NCI-H2227 (cell line): ENCODE measurements around the gene MREG.
"Not testable (repeated sequence)": the region's sequence is repeated elsewhere in the genome, so short reads cannot be mapped to it uniquely, and the experiment has no call there.

Experiments
- DNase-seq: peaks from one replicate; lab custom pipeline; 2025; ENCODE audit not compliant: unreplicated experiment; lab: John Stamatoyannopoulos, UW

MREG gene

DNA sequence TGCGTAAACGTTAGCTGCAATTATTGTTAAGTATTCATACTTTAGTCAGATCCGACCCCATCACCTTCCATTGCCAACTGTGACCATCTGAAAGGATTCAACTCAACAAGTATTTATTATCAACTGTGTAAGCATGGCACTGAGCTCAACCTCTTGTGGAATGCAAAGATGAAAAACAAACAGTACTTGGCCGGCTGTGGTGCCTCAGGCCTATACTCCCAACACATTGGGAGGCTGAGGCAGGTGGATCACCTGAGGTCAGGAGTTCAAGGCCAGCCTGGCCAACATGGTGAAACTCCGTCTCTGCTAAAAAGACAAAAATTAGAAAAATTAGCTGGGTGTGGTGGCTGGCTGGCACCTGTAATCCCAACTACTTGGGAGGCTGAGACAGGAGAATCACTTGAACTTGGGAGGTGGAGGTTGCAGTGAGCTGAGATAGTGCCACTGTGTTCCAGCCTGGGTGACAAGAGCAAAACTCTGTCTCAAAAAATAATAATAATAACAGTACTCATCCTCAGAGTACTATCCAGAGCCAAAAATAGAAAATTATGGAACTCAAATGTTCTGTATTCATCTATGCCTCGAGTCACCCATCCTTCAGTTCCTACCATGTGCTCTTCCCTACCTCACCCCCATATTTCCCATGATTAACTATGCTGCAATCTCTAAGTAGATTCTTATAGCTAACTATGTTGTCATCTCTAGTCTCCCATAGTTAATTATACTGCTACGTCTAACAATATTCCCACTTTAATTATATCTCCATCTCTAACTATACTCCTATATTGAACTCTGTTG lies 8.6 kb upstream of the MREG start:
- no peak for DNase-seq

- no peak for DNase-seq
Measured at GRCh38 chr2:216018709-216019108, 5.4 kb upstream of the MREG start.

GRCh38 chr2:216017365-216017764 lies 4.0 kb upstream of the MREG start:
- no peak for DNase-seq

DNA sequence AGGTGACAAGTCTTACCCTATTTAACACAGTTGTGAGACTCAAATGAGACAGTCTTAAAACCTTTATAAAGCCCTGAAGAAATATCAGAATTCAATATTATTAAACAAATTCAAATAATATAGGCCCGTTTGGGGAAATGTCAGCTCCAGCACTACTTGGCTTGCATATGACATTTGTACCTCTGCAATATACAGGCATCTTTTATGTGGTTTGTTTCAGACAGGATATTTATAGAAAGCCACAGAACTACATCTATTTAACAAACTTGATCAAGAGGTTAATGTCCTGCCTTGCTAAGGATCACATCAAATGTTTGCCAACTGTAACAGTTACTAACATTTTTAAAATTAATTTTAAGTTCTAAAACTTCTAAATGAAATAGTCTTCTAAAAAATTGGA lies 3.2 kb upstream of the MREG start:
- DNase-seq: no peak

GRCh38 chr2:216015722-216016464 lies 2.5 kb upstream of the MREG start:
- DNase-seq: no peak

DNA sequence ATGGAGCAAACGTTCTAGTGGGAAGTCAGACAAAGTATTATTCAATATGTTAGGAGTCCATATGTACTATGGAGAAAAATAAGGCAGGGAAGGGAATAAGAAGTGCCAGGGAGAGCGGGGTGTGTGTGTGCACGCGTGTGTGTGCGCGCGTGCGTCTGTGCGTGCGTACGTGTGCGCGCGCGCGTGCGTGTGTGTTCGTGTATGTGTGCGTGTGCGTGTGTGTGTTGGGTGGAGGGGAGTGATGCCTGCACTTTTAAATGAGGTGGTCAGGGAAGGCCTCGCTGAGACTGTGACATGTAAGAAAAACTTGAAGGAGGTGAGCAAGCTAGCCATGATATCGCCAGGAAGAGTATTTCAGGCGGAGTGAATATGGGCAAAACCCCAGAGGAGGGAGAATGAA lies 1.6 kb upstream of the MREG start:
- no peak for DNase-seq

DNA sequence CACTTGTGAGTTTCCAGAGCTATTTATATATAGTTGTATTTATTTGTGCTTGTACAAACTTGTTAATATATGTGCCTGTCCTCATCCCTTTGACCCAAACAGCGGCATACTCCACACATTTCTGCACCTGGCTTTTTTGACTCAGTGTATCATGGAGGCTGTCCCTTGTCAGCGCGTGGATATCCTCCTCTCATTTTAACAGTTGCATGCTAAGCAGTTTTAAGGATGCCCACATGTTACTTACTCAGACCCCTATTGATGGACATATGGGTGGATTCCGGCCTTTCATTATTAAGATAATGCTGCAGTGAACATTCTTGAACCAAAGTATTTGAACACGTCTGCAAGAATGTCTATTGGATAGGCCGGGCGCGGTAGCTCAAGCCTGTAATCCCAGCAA lies 655 bp upstream of the MREG start:
- DNase-seq: no peak

- DNase-seq: no peak
Measured at GRCh38 chr2:216012830-216013079, 596 bp downstream of the MREG start.

GRCh38 chr2:216012133-216012829 lies 1.1 kb downstream of the MREG start:
- peak; percentile 52 for DNase-seq

DNA sequence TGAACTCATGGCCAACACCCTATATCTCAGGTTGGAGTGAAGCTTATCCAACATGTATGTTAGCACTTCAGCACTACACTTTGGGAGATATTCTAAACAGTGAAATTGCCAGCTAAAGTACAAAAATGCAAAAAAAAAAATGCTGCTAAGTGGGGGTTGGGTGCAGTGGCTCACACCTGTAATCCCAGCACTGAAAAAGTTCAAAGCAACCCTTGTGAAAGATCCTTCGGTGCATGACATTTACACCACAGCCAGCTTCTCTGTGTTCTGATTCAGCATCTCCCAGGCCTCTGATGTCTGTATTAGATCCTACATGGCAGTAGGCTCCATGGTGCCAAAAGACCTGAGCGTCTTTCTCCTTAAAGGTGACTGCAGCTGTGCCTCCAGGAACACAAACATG lies 4.1 kb downstream of the MREG start:
- not testable (repeated sequence) for DNase-seq

- DNase-seq: no peak
Measured at GRCh38 chr2:216008387-216008786, 5.0 kb downstream of the MREG start.

GRCh38 chr2:216006164-216006663 lies 7.1 kb downstream of the MREG start:
- no peak for DNase-seq

GRCh38 chr2:216004697-216005283 lies 8.6 kb downstream of the MREG start:
- no peak for DNase-seq

GRCh38 chr2:216003876-216004696 lies 9.3 kb downstream of the MREG start:
- no peak for DNase-seq

GRCh38 chr2:216002693-216003092 lies 10.7 kb downstream of the MREG start:
- DNase-seq: no peak

DNA sequence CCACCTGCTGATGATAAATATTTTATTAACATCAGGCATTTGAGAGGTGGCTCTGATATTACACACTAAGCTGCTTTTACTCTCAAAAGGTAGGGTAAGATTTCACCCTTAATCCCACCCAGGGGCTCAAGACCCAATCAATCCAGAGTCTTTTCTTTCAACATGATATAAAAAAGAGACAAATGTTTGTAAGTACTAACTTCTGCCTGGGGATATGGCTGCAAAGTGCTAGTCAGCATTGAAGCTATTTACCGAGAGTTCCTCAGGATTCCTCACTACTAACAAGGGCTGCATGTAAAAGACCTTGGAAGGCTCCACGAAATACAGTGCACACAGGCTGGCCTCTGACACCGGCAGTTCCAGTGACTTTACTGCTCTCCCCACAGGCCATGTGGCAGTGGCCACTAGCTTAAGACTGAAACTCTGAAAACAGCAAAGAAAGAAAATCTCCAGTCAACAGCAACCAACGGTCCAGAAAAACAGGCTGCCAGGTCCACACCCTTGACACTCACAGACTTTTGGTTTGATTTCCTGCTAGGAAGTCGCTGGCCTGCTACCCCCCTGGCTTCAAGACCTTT lies 11.2 kb downstream of the MREG start:
- DNase-seq: no peak

DNA sequence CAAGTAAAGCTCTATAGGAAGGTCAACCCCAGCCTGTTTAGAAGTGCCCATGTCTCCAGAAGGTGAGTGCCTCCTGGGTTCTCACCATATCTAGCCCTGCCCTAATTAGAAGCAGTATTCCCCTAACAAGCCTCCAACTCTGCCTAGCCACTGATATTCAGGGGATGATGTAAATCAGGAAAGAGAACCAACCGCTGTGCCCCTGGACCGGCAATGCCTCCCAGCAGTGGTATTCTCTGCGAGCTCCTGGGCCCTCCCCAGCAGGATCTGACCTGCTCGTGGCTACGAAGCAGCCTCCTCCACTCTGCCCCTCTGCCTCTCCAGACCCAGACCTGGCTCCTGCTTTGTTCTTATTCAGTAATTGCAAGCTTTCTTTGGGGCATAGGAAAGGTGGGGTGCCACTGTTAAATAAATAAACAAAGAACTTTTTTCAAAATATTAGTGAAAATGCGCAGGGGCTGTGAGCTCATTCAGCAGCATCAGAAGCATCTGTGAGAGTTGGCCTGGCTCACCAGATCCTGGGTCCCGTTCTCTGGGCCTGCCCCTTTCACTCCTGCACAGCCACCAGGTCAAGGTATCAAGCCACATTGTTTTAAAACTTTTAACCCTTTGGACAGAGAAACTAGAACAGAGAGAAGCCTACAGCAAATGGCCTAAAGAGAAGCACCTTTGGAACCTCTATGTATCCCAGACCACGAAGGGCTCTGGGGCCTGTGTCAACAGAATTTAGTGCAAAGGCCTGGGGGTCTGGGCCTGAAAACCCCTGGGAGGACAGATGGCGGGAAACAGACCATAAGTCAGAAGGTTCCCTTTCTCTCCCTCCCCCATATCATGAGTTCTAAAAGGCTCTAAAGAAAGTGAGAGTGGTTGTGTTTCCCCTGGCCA lies 11.9 kb downstream of the MREG start:
- no peak for DNase-seq

- DNase-seq: no peak
Measured at GRCh38 chr2:215998636-215999035, 14.7 kb downstream of the MREG start.

DNA sequence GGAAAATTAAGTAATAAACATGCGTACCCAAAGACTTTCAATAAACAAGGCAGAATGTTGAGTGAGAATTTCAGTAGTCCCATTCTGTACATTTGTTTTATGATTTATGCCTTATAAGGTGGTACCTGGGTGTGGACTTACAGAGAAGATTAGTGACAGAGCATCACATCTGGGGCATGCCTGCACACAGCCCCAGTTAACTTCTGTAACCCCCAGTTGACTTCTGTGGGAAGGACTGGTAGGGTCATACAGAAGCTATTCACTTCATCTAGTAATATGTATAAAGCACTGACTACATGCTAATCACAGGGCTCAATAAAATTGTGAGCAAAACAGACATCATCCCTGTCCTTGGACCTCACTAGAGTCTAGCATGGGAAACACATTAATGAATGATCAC lies 16.1 kb downstream of the MREG start:
- DNase-seq: no peak
